GF-D8 (cell line): ENCODE data around the gene PLXND1.
"Not testable (repeated sequence)": the region's sequence is repeated elsewhere in the genome, so short reads cannot be mapped to it uniquely, and the experiment has no call there.

Source experiments
- DNase-seq: peaks from one replicate; lab custom pipeline; 2025; lab: John Stamatoyannopoulos, UW

PLXND1 gene

GRCh38 chr3:129614927-129615363, 8.5 kb upstream of the PLXND1 start:
- DNase-seq: no peak

- DNase-seq: no peak
Observed at GRCh38 chr3:129614435-129614834, 8.0 kb upstream of the PLXND1 start.

GRCh38 chr3:129613367-129613740, 6.9 kb upstream of the PLXND1 start:
- no peak for DNase-seq

GRCh38 chr3:129612534-129613366, 6.3 kb upstream of the PLXND1 start:
- no peak for DNase-seq

GRCh38 chr3:129611812-129612533, 5.5 kb upstream of the PLXND1 start:
- DNase-seq: no peak

GRCh38 chr3:129611446-129611800, 4.9 kb upstream of the PLXND1 start:
- no peak for DNase-seq

- DNase-seq: not testable (repeated sequence)
Observed at GRCh38 chr3:129610794-129611445, 4.4 kb upstream of the PLXND1 start.

GRCh38 chr3:129610276-129610675, 3.8 kb upstream of the PLXND1 start:
- no peak for DNase-seq

- DNase-seq: no peak
Observed at GRCh38 chr3:129609591-129610182, 3.2 kb upstream of the PLXND1 start.

- no peak for DNase-seq
Observed at GRCh38 chr3:129608936-129609590, 2.6 kb upstream of the PLXND1 start.

- DNase-seq: peak; percentile 52
Observed at GRCh38 chr3:129608087-129608935, 1.8 kb upstream of the PLXND1 start.

GRCh38 chr3:129607391-129608068, 1.1 kb upstream of the PLXND1 start:
- DNase-seq: no peak

- DNase-seq: no peak
Observed at GRCh38 chr3:129605922-129606635, 397 bp downstream of the PLXND1 start.

- peak; percentile 12 for DNase-seq
Observed at GRCh38 chr3:129605203-129605921, 1.1 kb downstream of the PLXND1 start.

- no peak for DNase-seq
Observed at GRCh38 chr3:129604767-129605166, 1.7 kb downstream of the PLXND1 start.

- DNase-seq: no peak
Observed at GRCh38 chr3:129603991-129604749, 2.3 kb downstream of the PLXND1 start.

- DNase-seq: no peak
Observed at GRCh38 chr3:129603561-129603942, 2.9 kb downstream of the PLXND1 start.
